ENCODE data around the gene PLB1.
"Not testable (repeated sequence)": the region's sequence is repeated elsewhere in the genome, so short reads cannot be mapped to it uniquely, and the experiment has no call there.

PLB1 gene

GRCh38 chr2:28653892-28654662 is 158.2 kb downstream of the PLB1 start:
- DNase-seq: no peak

GRCh38 chr2:28654663-28655320 is 158.9 kb downstream of the PLB1 start:
- DNase-seq: no peak

GRCh38 chr2:28656937-28657615 is 161.2 kb downstream of the PLB1 start:
- DNase-seq: no peak

- DNase-seq: no peak
Observed at GRCh38 chr2:28658369-28658768, 162.5 kb downstream of the PLB1 start.

- DNase-seq: no peak
Observed at GRCh38 chr2:28659127-28659526, 163.3 kb downstream of the PLB1 start.

- DNase-seq: no peak
Observed at GRCh38 chr2:28661589-28662001, 165.7 kb downstream of the PLB1 start.

GRCh38 chr2:28662044-28662443 is 166.2 kb downstream of the PLB1 start:
- DNase-seq: no peak

GRCh38 chr2:28662468-28663181 is 166.8 kb downstream of the PLB1 start:
- DNase-seq: no peak

GRCh38 chr2:28663359-28663758 is 167.5 kb downstream of the PLB1 start:
- no peak for DNase-seq

- no peak for DNase-seq
Observed at GRCh38 chr2:28664120-28664842, 168.4 kb downstream of the PLB1 start.

- no peak for DNase-seq
Observed at GRCh38 chr2:28665041-28665704, 169.3 kb downstream of the PLB1 start.

- DNase-seq: not testable (repeated sequence)
Observed at GRCh38 chr2:28665811-28666377, 170.0 kb downstream of the PLB1 start.

- DNase-seq: no peak
Observed at GRCh38 chr2:28666496-28667184, 170.8 kb downstream of the PLB1 start.

GRCh38 chr2:28667261-28667660 is 171.4 kb downstream of the PLB1 start:
- no peak for DNase-seq

- no peak for DNase-seq
Observed at GRCh38 chr2:28668106-28668814, 172.4 kb downstream of the PLB1 start.

- no peak for DNase-seq
Observed at GRCh38 chr2:28668880-28669279, 173.0 kb downstream of the PLB1 start.

- no peak for DNase-seq
Observed at GRCh38 chr2:28670856-28671255, 175.0 kb downstream of the PLB1 start.

GRCh38 chr2:28673338-28673737 is 177.5 kb downstream of the PLB1 start:
- DNase-seq: no peak

GRCh38 chr2:28674062-28674712 is 178.3 kb downstream of the PLB1 start:
- DNase-seq: no peak

GRCh38 chr2:28674713-28675068 is 178.8 kb downstream of the PLB1 start:
- no peak for DNase-seq
